Hematopoietic multipotent progenitor cell treated with erythropoietin and hydrocortisone succinate and interleukin-3 and kit ligand, for 17 days (in vitro differentiated cells): ENCODE results near the gene NTN5.

Source experiments
- DNase-seq: peaks from one replicate; pipeline ENCODE4 v3.0.0-alpha.2; 2015; ENCODE audit warnings: low spot score

Gene NTN5

GRCh38 chr19:48615231-48616040 lies 57.4 kb downstream of the NTN5 start:
- DNase-seq, result no peak

GRCh38 chr19:48614436-48615230 lies 58.2 kb downstream of the NTN5 start, which contains the start of gene FAM83E:
TSS of gene FAM83E (minus strand) at chr19:48615076. CDS start at chr19:48613372, 1,704 bp downstream.
- no peak for DNase-seq

GRCh38 chr19:48613852-48614435 lies 58.9 kb downstream of the NTN5 start:
- DNase-seq, result no peak

GRCh38 chr19:48613024-48613851 lies 59.6 kb downstream of the NTN5 start:
- DNase-seq, result no peak

- DNase-seq, result no peak
Observed at GRCh38 chr19:48611872-48612271, 60.9 kb downstream of the NTN5 start.
